GM21723 (cell line): ENCODE measurements around the gene TMPRSS9.

Experiments used
- ATAC-seq: cut with Tn5 transposase; IDR thresholded peaks from one replicate; pipeline ENCODE4 v1.9.1; 2021; ENCODE audit warnings: mild to moderate bottlenecking, moderate library complexity; ENCODE audit not compliant: unreplicated experiment

TMPRSS9 gene

GRCh38 chr19:2329149-2329478, 31.0 kb upstream of the TMPRSS9 start:
- no peak for ATAC-seq

- ATAC-seq, result no peak
Measured at GRCh38 chr19:2329501-2329916, 30.6 kb upstream of the TMPRSS9 start.

GRCh38 chr19:2330255-2330631, 29.8 kb upstream of the TMPRSS9 start:
- ATAC-seq, result no peak

- ATAC-seq, result no peak
Measured at GRCh38 chr19:2330632-2331284, 29.3 kb upstream of the TMPRSS9 start.

- ATAC-seq, result no peak
Measured at GRCh38 chr19:2331601-2332246, 28.3 kb upstream of the TMPRSS9 start.

- no peak for ATAC-seq
Measured at GRCh38 chr19:2332341-2333026, 27.6 kb upstream of the TMPRSS9 start.

GRCh38 chr19:2333027-2333806, 26.8 kb upstream of the TMPRSS9 start:
- ATAC-seq, result no peak

GRCh38 chr19:2333807-2334211, 26.3 kb upstream of the TMPRSS9 start:
- no peak for ATAC-seq

- no peak for ATAC-seq
Measured at GRCh38 chr19:2334426-2334825, 25.6 kb upstream of the TMPRSS9 start.

- ATAC-seq, result no peak
Measured at GRCh38 chr19:2334986-2335846, 24.8 kb upstream of the TMPRSS9 start.

- ATAC-seq, result no peak
Measured at GRCh38 chr19:2335848-2336247, 24.2 kb upstream of the TMPRSS9 start.

- no peak for ATAC-seq
Measured at GRCh38 chr19:2336528-2337328, 23.3 kb upstream of the TMPRSS9 start.

GRCh38 chr19:2337329-2337707, 22.7 kb upstream of the TMPRSS9 start:
- no peak for ATAC-seq

GRCh38 chr19:2338055-2338615, 21.9 kb upstream of the TMPRSS9 start:
- ATAC-seq, result no peak

- ATAC-seq, result no peak
Measured at GRCh38 chr19:2338751-2339643, 21.1 kb upstream of the TMPRSS9 start.

GRCh38 chr19:2339644-2340310, 20.3 kb upstream of the TMPRSS9 start:
- ATAC-seq, result no peak

- no peak for ATAC-seq
Measured at GRCh38 chr19:2340496-2341243, 19.4 kb upstream of the TMPRSS9 start.
